Activated T-cell treated with anti-CD3 and anti-CD28 coated beads, Interleukin-2, amount 50 U/mL, for 4 hours (primary cell): ENCODE results near the gene GPR152. TPM values are rescaled to one million over a fixed set of nuclear protein-coding genes. Genes with fewer than 3 reads are reported as not detected.
"Not testable (repeated sequence)": the region's sequence is repeated elsewhere in the genome, so short reads cannot be mapped to it uniquely, and the experiment has no call there.

Source experiments
- ATAC-seq, 2 donors: fragments of 200-7000 bp; cut with Tn5 transposase; one replicate each; pipeline ENCODE4 v1.10.0; 2021
- DNase-seq: peaks from one replicate; pipeline ENCODE4 v3.0.0-alpha.2; 2020
- H3K27me3 Mint-ChIP-seq: one replicate; pipeline ENCODE4 v1.8.0; 2021; ENCODE audit warnings: low read depth, mixed read lengths
- H3K36me3 Mint-ChIP-seq: one replicate; pipeline ENCODE4 v1.8.0; 2022; ENCODE audit warnings: mixed read lengths; ENCODE audit not compliant: insufficient read depth
- H3K4me1 Mint-ChIP-seq: one replicate; pipeline ENCODE4 v1.8.0; 2021; ENCODE audit warnings: low read depth, mixed read lengths
- H3K4me3 Mint-ChIP-seq: one replicate; pipeline ENCODE4 v1.8.0; 2021; ENCODE audit warnings: mild to moderate bottlenecking, moderate library complexity, mixed read lengths
- H3K9me3 Mint-ChIP-seq: one replicate; pipeline ENCODE4 v1.8.0; 2021; ENCODE audit warnings: mixed read lengths
- total RNA-seq, 3 donors: library from RNA; stranded (reverse); gene quantifications; one replicate each; pipeline ENCODE4 v1.2.1, GENCODE V29; 2021

Gene GPR152
- total RNA-seq, 3 donors from 2014 or later, result not detected

GRCh38 chr11:67482275-67482826, 29.8 kb upstream of the GPR152 start:
- DNase-seq (no peak), ATAC-seq (peak; percentile 0)
- peaks cover 9% of the 10 kb centered on the region for H3K36me3 Mint-ChIP-seq
- peaks cover 46% of the 10 kb centered on the region for H3K4me1 Mint-ChIP-seq
- H3K27me3 Mint-ChIP-seq, result no peaks in the 10 kb centered on the region
- peak overlapping the region; percentile 98 for H3K4me3 Mint-ChIP-seq
- no peaks in the 10 kb centered on the region for H3K9me3 Mint-ChIP-seq

GRCh38 chr11:67477344-67478050, 25.0 kb upstream of the GPR152 start:
- ATAC-seq, DNase-seq, H3K36me3 Mint-ChIP-seq, H3K4me1 Mint-ChIP-seq, H3K27me3 Mint-ChIP-seq, H3K9me3 Mint-ChIP-seq, H3K4me3 Mint-ChIP-seq: not testable (repeated sequence)

- H3K27me3 Mint-ChIP-seq, H3K4me1 Mint-ChIP-seq, H3K9me3 Mint-ChIP-seq, DNase-seq, H3K4me3 Mint-ChIP-seq, H3K36me3 Mint-ChIP-seq, ATAC-seq: not testable (repeated sequence)
These were observed 24.2 kb upstream of the GPR152 start for GRCh38 chr11:67476692-67477091.

- no peaks in the 10 kb centered on the region for H3K36me3 Mint-ChIP-seq
- H3K9me3 Mint-ChIP-seq, result no peaks in the 10 kb centered on the region
- DNase-seq, result no peak
- ATAC-seq, result no peak
- H3K4me3 Mint-ChIP-seq, result no peak overlapping the region
- no peaks in the 10 kb centered on the region for H3K27me3 Mint-ChIP-seq
- H3K4me1 Mint-ChIP-seq, result peaks cover 10% of the 10 kb centered on the region
These were observed 20.4 kb upstream of the GPR152 start for GRCh38 chr11:67472882-67473281.

- no peak for ATAC-seq
- peaks cover 21% of the 10 kb centered on the region for H3K4me1 Mint-ChIP-seq
- no peak overlapping the region for H3K4me3 Mint-ChIP-seq
- DNase-seq, result no peak
- no peaks in the 10 kb centered on the region for H3K9me3 Mint-ChIP-seq
- no peaks in the 10 kb centered on the region for H3K27me3 Mint-ChIP-seq
- no peaks in the 10 kb centered on the region for H3K36me3 Mint-ChIP-seq
These were observed 17.9 kb upstream of the GPR152 start for GRCh38 chr11:67470337-67471002.

- H3K9me3 Mint-ChIP-seq, result no peaks in the 10 kb centered on the region
These were observed 16.9 kb upstream of the GPR152 start for GRCh38 chr11:67469508-67469811.

GRCh38 chr11:67468759-67469507, 16.4 kb upstream of the GPR152 start, which contains the start of gene TMEM134:
Gene TMEM134 (minus strand): TSS chr11:67469251. CDS start chr11:67469192, 59 bp downstream.
- peak within 1 kb of the TSS; percentile 90 for H3K4me3 Mint-ChIP-seq
- peaks cover 30% of the 10 kb centered on the region for H3K4me1 Mint-ChIP-seq
- H3K9me3 Mint-ChIP-seq, result no peaks in the 10 kb centered on the region
- peak; percentile 91 for DNase-seq
- ATAC-seq, result peak; percentile 83 to 85
- H3K36me3 Mint-ChIP-seq, result no peaks in the 10 kb centered on the region
- H3K27me3 Mint-ChIP-seq, result no peaks in the 10 kb centered on the region

More at GRCh38 chr11:67469508-67469811, 16.9 kb upstream of the GPR152 start:
- H3K36me3 Mint-ChIP-seq, result no peaks in the 10 kb centered on the region
- peaks cover 26% of the 10 kb centered on the region for H3K4me1 Mint-ChIP-seq
- H3K4me3 Mint-ChIP-seq, result peak overlapping the region; percentile 90
- no peak for ATAC-seq
- DNase-seq, result no peak
- no peaks in the 10 kb centered on the region for H3K27me3 Mint-ChIP-seq

GRCh38 chr11:67468456-67468758, 15.9 kb upstream of the GPR152 start:
- no peaks in the 10 kb centered on the region for H3K9me3 Mint-ChIP-seq
- no peaks in the 10 kb centered on the region for H3K36me3 Mint-ChIP-seq
- ATAC-seq, result peak; percentile 12 to 13
- H3K4me3 Mint-ChIP-seq, result peak overlapping the region; percentile 90
- H3K4me1 Mint-ChIP-seq, result peaks cover 30% of the 10 kb centered on the region
- no peak for DNase-seq
- no peaks in the 10 kb centered on the region for H3K27me3 Mint-ChIP-seq

GRCh38 chr11:67468056-67468455, 15.5 kb upstream of the GPR152 start:
- no peaks in the 10 kb centered on the region for H3K9me3 Mint-ChIP-seq
- no peaks in the 10 kb centered on the region for H3K36me3 Mint-ChIP-seq
- ATAC-seq (no peak), DNase-seq (no peak)
- H3K4me1 Mint-ChIP-seq, result peaks cover 30% of the 10 kb centered on the region
- no peaks in the 10 kb centered on the region for H3K27me3 Mint-ChIP-seq
- H3K4me3 Mint-ChIP-seq, result peak overlapping the region; percentile 90

GRCh38 chr11:67466962-67467771, 14.6 kb upstream of the GPR152 start:
- DNase-seq, result no peak
- Mint-ChIP-seq H3K27me3 (no peaks in the 10 kb centered on the region), H3K36me3 (no peaks in the 10 kb centered on the region), H3K9me3 (no peaks in the 10 kb centered on the region), H3K4me1 (peaks cover 30% of the 10 kb centered on the region), H3K4me3 (peak overlapping the region; percentile 90)
- ATAC-seq, result no peak

GRCh38 chr11:67466367-67466766, 13.8 kb upstream of the GPR152 start:
- H3K4me3 Mint-ChIP-seq, result no peak overlapping the region
- H3K4me1 Mint-ChIP-seq, result peaks cover 30% of the 10 kb centered on the region
- H3K36me3 Mint-ChIP-seq, result no peaks in the 10 kb centered on the region
- H3K9me3 Mint-ChIP-seq, result no peaks in the 10 kb centered on the region
- ATAC-seq, result no peak
- DNase-seq, result no peak
- no peaks in the 10 kb centered on the region for H3K27me3 Mint-ChIP-seq

GRCh38 chr11:67465530-67465929, 13.0 kb upstream of the GPR152 start:
- not testable (repeated sequence) for DNase-seq, H3K9me3 Mint-ChIP-seq, H3K27me3 Mint-ChIP-seq, ATAC-seq, H3K36me3 Mint-ChIP-seq
- Mint-ChIP-seq H3K4me3 (peak overlapping the region; percentile 86), H3K4me1 (peaks cover 30% of the 10 kb centered on the region)

GRCh38 chr11:67465189-67465510, 12.6 kb upstream of the GPR152 start:
- DNase-seq (no peak), ATAC-seq (no peak)
- peaks cover 30% of the 10 kb centered on the region for H3K4me1 Mint-ChIP-seq
- H3K36me3 Mint-ChIP-seq, result no peaks in the 10 kb centered on the region
- H3K9me3 Mint-ChIP-seq, result no peaks in the 10 kb centered on the region
- H3K4me3 Mint-ChIP-seq, result peak overlapping the region; percentile 86
- H3K27me3 Mint-ChIP-seq, result no peaks in the 10 kb centered on the region
